Choroid plexus epithelial cell (primary cell): ENCODE data around the gene JADE2.
"Not testable (repeated sequence)": the region's sequence is repeated elsewhere in the genome, so short reads cannot be mapped to it uniquely, and the experiment has no call there.

Experiments
- DNase-seq: peaks from one replicate; pipeline ENCODE4 v3.0.0-alpha.2; 2010; ENCODE audit warnings: low read depth
- H3K4me3 ChIP-seq: 2 replicates; pipeline ENCODE4 v1.5.1; 2011; ENCODE audit warnings: low read depth, mild to moderate bottlenecking, control low read depth, low read length, moderate library complexity
- TF ChIP-seq, protein P1 (sequence below): conservative IDR thresholded peaks from 2 replicates; pipeline ENCODE4 v1.5.1; 2011; ENCODE audit warnings: low read depth, mild to moderate bottlenecking, control low read depth, inconsistent platforms, low read length, moderate library complexity

The JADE2 gene

DNA sequence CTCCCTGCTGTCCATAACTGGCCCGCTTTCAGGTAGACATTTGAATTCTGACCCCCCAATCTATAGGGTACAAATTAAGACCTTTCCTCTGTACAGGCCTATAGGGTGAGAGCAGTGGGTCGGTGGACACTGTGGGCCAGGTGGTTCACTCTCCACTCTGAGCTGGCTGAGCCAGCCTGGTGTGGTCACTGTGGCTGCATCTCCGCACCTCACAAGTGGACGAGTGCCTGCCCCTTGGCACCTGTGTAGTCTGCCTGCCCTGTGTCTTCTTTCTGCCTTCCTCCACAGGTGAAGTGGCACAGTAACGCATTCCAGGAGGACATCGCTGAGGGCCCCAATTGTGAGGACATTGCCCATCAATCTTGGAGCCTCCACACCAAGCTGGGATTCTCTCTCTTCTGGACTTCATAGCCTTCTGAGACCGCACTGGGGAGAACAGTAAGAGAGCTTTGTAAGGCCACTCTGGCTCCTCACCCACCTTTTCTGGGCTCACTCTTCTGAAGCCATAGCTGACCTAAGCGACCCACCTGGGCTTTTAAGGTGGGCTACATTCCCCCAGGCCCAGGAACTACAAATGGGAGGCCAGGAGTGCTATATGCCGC lies 33.5 kb upstream of the JADE2 start:
- TF ChIP-seq, protein P1, sequence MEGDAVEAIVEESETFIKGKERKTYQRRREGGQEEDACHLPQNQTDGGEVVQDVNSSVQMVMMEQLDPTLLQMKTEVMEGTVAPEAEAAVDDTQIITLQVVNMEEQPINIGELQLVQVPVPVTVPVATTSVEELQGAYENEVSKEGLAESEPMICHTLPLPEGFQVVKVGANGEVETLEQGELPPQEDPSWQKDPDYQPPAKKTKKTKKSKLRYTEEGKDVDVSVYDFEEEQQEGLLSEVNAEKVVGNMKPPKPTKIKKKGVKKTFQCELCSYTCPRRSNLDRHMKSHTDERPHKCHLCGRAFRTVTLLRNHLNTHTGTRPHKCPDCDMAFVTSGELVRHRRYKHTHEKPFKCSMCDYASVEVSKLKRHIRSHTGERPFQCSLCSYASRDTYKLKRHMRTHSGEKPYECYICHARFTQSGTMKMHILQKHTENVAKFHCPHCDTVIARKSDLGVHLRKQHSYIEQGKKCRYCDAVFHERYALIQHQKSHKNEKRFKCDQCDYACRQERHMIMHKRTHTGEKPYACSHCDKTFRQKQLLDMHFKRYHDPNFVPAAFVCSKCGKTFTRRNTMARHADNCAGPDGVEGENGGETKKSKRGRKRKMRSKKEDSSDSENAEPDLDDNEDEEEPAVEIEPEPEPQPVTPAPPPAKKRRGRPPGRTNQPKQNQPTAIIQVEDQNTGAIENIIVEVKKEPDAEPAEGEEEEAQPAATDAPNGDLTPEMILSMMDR: no peak
- H3K4me3 ChIP-seq: no peak overlapping the region
- DNase-seq: no peak

DNA sequence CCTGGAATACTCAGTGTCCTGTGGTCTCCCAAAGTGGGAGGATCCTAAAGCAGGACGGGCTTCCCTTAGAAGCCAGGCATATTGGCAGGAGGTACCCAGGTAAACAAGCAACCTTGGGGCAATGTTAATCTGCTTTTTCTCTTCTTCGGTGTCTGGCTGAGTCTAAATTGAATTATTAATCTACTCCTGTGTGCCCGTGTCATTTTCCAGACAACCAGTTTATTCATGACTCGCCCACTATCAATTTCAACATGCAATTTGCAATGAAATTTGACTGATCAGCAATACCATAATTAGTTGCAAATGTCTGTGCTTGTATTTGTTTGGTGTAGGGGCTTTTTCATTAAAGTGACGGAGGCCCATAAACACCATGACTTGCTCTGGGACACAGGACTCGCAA lies 32.9 kb upstream of the JADE2 start:
- no peak overlapping the region for H3K4me3 ChIP-seq
- no peak for DNase-seq
- TF ChIP-seq, protein P1: no peak

DNA sequence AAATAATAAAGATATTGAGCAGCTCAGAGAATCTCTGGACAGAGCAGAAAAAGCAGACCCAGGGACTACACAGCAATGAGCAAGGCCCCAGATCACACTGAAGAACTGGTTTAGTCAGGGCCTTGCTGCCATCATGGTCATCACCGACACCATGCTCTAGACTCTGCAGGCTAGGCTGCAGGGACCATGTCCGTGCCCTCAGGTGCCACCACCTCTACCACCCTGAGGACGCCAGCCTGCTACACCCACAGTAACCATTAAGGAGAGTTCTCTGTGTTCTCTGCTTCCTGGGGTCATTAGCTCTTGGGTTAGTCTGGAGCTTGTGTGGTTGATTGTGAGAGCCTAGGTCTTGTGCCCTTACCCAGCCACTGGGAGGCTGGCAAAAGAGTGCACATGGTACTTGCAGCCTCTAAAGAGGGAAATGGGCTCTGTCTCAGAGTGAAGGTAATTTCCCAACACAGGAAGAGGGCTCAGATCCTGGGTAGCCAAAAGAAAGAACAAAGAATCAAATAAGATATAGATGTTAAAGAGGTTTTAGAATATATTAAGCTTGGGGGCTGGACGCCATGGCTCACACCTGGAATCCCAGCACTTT lies 31.9 kb upstream of the JADE2 start:
- DNase-seq: no peak
- TF ChIP-seq, protein P1: no peak

DNA sequence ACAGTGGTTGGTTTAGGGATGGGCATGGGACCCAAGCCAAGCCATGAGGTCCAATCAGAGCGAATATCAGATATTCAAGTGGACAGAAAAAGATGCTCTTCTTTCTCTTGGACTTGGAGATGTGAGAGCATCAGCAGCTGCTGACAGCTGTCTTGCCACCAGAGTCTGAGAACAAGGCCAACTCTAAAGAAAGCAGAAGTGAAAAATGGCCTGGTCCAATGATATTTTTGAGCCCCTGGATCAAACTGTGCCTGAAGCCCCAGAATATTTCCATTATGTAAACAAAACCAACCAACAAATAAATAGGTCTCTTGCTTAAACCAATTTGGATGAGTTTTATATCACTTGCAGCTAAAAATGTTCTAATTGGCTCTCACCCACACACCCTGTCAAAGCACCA lies 30.7 kb upstream of the JADE2 start:
- no peak overlapping the region for H3K4me3 ChIP-seq
- no peak for DNase-seq
- TF ChIP-seq, protein P1: no peak

More for the DNA sequence above, 31.9 kb upstream of the JADE2 start:
- H3K4me3 ChIP-seq: no peak overlapping the region

DNA sequence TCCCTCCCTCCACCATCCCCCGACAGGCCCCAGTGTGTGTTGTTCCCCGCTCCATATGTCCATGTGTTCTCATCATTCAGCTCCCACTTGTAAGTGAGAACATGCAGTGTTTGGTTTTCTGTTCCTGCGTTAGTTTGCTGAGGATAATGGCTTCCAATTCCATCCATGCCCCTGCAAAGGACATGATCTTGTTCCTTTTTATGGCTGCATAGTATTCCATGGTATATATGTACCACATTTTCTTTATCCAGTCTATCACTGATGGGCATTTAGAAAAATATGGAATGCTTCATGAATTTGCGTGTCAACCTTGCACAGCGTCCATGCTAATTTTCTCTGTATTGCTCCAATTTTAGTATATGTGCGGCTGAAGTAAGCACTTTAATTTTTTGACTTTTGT lies 25.6 kb upstream of the JADE2 start:
- not testable (repeated sequence) for DNase-seq

DNA sequence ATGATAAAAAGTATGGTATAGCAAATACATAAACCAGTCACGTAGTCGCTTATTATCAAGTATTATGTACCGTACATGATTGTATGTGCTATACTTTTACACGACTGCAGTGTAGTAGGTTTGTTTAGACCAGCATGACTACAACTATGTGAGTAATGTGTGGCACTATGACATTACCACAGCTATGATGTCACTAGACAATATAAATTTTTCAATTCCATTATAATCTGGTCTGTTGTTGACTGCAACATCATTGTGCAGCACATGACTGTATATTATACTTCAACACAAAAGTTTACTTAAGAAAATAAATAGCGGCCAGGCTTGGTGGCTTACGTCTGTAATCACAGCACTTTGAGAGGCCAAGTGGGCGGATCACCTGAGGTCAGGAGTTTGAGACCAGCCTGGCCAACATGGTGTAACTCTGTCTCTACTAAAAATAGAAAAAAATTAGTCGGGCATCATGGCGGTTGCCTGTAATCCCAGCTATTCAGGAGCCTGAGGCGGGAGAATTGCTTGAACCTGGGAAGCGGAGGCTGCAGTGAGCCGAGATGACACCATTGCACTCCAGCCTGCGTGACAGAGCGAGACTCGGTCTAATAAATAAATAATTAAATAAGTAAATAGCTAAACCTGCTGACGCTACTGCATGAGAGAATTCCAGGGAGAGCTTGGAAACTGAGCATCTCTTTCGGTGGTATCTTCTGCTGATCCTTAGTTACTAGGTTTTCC lies 24.6 kb upstream of the JADE2 start:
- no peak overlapping the region for H3K4me3 ChIP-seq
- TF ChIP-seq, protein P1: no peak
- no peak for DNase-seq

More for the DNA sequence above, 25.6 kb upstream of the JADE2 start:
- H3K4me3 ChIP-seq: not testable (repeated sequence)

DNA sequence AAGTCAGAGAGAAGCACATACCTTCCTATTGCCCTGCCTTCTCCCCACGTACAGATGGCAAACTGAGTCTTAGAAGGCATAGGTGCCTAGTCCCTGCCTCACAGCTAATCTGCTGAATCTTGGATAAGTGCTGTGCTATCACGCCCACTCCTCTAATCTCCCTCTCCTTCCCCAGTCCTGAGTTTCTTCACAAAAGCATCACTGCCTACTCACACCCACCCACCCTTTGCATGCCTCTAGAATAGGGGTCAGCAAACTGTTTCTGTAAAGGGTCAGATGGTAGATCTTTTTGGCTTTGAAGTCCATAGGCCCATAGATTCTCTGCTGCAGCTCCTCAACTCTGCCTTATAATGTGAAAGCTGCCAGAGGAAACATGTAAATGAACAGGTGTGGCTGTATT lies 23.2 kb upstream of the JADE2 start:
- H3K4me3 ChIP-seq: no peak overlapping the region
- no peak for DNase-seq
- TF ChIP-seq, protein P1: no peak
